B cell (primary cell): ENCODE data around the gene ADGRV1. TPM values are rescaled to one million over a fixed set of nuclear protein-coding genes. Genes with fewer than 3 reads are reported as not detected.

Experiments
- ATAC-seq: fragments of 200-7000 bp; cut with Tn5 transposase; one replicate; pipeline ENCODE4 v1.10.0; 2021; ENCODE audit warnings: low read depth, mild to moderate bottlenecking, moderate number of reproducible peaks, moderate library complexity
- CTCF ChIA-PET: fragments of 350-600 bp; sonication (Branson Sonifier 250); formaldehyde crosslinking; loops from one replicate; lab custom pipeline; 2021; ENCODE audit warnings: antibody characterized with exemption, inconsistent platforms; lab: Charles Lee
- POLR2A ChIA-PET: fragments of 350-600 bp; sonication (Branson Sonifier 250); formaldehyde crosslinking; loops from one replicate; lab custom pipeline; 2021; ENCODE audit warnings: antibody characterized with exemption; lab: Charles Lee
- DNase-seq: peaks from one replicate; pipeline ENCODE4 v3.0.0; 2013
- H2AFZ ChIP-seq: 2 replicates; pipeline ENCODE4 v1.6.1; 2012; ENCODE audit warnings: mild to moderate bottlenecking, low read depth, low read length; ENCODE audit not compliant: insufficient read depth, poor library complexity, severe bottlenecking
- H3K27ac ChIP-seq, 2 donors: 1 replicate in 1 of 2; 2 replicates in 1 of 2; pipeline ENCODE4 v1.5.1; 2012 to 2013; ENCODE audit warnings: low read length in 2 of 2, mild to moderate bottlenecking in 2 of 2, moderate library complexity in 1 of 2
- H3K27me3 ChIP-seq, 4 experiments: fragments of 200-600 bp in 1 of 4; sonication (generic) in 1 of 4; replicated peaks in 1 of 4; 1 replicate in 2 of 4; 2 replicates in 2 of 4; pipeline versions ENCODE4 v1.6.1 to v1.7.0; 2013 to 2016; ENCODE audit warnings: low read length in 3 of 4, mild to moderate bottlenecking in 2 of 4, mixed read lengths in 1 of 4, moderate library complexity in 1 of 4; ENCODE audit not compliant: insufficient read depth in 4 of 4, control insufficient read depth in 3 of 4; ENCODE audit errors: control extremely low read depth in 1 of 4
- H3K36me3 ChIP-seq, 2 experiments: replicated peaks in 1 of 2; 1 replicate in 1 of 2; 2 replicates in 1 of 2; pipeline versions ENCODE4 v1.6.1 to v1.7.1; 2013; ENCODE audit warnings: low read length in 1 of 2; ENCODE audit not compliant: insufficient read depth in 2 of 2, control insufficient read depth in 1 of 2; ENCODE audit errors: control extremely low read depth in 1 of 2, extremely low read depth in 1 of 2
- H3K4me1 ChIP-seq, 2 donors: fragments of 200-600 bp in 1 of 2; sonication (generic) in 1 of 2; 1 replicate in 1 of 2; 2 replicates in 1 of 2; pipeline versions ENCODE4 v1.5.1 to v1.6.1; 2013 to 2017; ENCODE audit warnings: low read length in 2 of 2; ENCODE audit not compliant: control insufficient read depth in 2 of 2, insufficient read depth in 2 of 2
- H3K4me2 ChIP-seq: replicated peaks from 2 replicates; pipeline ENCODE3; 2012; ENCODE audit warnings: mild to moderate bottlenecking, low read depth, low read length; ENCODE audit not compliant: poor library complexity, severe bottlenecking
- H3K4me3 ChIP-seq, 5 experiments: fragments of 200-600 bp in 1 of 5; sonication (generic) in 1 of 5; 1 replicate in 3 of 5; 2 replicates in 2 of 5; pipeline versions ENCODE4 v1.5.1 to v1.7.0; 2011 to 2016; ENCODE audit warnings: low read length in 4 of 5, mild to moderate bottlenecking in 4 of 5, low read depth in 2 of 5, control low read depth in 1 of 5, moderate library complexity in 1 of 5; ENCODE audit not compliant: insufficient read depth in 1 of 5; ENCODE audit errors: control extremely low read depth in 1 of 5, extremely low read depth in 1 of 5
- H3K79me2 ChIP-seq: fragments of 200-600 bp; sonication (generic); one replicate; pipeline ENCODE4 v1.6.0; 2016; ENCODE audit warnings: low read length; ENCODE audit not compliant: control insufficient read depth, insufficient read depth
- H3K9ac ChIP-seq: fragments of 200-600 bp; sonication (generic); 2 replicates; pipeline ENCODE4 v1.6.1; 2017; ENCODE audit warnings: mild to moderate bottlenecking, low read length, moderate library complexity
- H3K9me3 ChIP-seq, 3 donors: one replicate each; pipeline versions ENCODE4 v1.6.1 to v1.7.1; 2013; ENCODE audit warnings: low read length in 2 of 3; ENCODE audit not compliant: control insufficient read depth in 2 of 3, insufficient read depth in 1 of 3; ENCODE audit errors: control extremely low read depth in 1 of 3
- H4K20me1 ChIP-seq: 2 replicates; pipeline ENCODE4 v1.6.0; 2012; ENCODE audit warnings: mild to moderate bottlenecking, low read length; ENCODE audit not compliant: insufficient read depth, control insufficient read depth, poor library complexity, severe bottlenecking
- H3K27ac Mint-ChIP-seq: one replicate; pipeline ENCODE4 v1.8.0; 2021; ENCODE audit warnings: mixed read lengths
- H3K27me3 Mint-ChIP-seq: one replicate; pipeline ENCODE4 v1.8.0; 2021; ENCODE audit warnings: mixed read lengths
- H3K4me1 Mint-ChIP-seq: one replicate; pipeline ENCODE4 v1.8.0; 2021; ENCODE audit warnings: mixed read lengths
- H3K4me3 Mint-ChIP-seq: one replicate; pipeline ENCODE4 v1.8.0; 2021; ENCODE audit warnings: mixed read lengths
- H3K9me3 Mint-ChIP-seq: one replicate; pipeline ENCODE4 v1.8.0; 2022; ENCODE audit warnings: mixed read lengths; ENCODE audit not compliant: insufficient read depth
- CTCF ChIP-seq: fragments of 200-600 bp; IDR thresholded peaks from one replicate; pipeline ENCODE4 v1.8.0; 2022; ENCODE audit warnings: antibody characterized with exemption, mild to moderate bottlenecking
- EZH2 ChIP-seq: IDR thresholded peaks from 2 replicates; pipeline ENCODE4 v1.6.1; 2012; ENCODE audit warnings: borderline replicate concordance, low read depth, mild to moderate bottlenecking, moderate library complexity, low read length; ENCODE audit not compliant: insufficient read depth, poor library complexity, severe bottlenecking
- intact Hi-C: fragments of 100-400 bp; cut with micrococcal nuclease; formaldehyde crosslinking; loops from one replicate; pipeline ENCODE4 v1.10.0; 2022
- polyA plus RNA-seq: library from polyadenylated mRNA; depleted of rRNA; stranded (reverse); fragments of >200 nt; gene quantifications from 2 replicates; pipeline ENCODE4 v1.2.3, GENCODE V29; 2012
- total RNA-seq, 2 donors: library from RNA; stranded (reverse); fragments of 120-200 nt in 1 of 2; gene quantifications; 1 replicate in 1 of 2; 2 replicates in 1 of 2; pipeline versions ENCODE4 v1.2.3 to v1.2.4, GENCODE V29; 2013 to 2022

The ADGRV1 gene
- total and polyA plus RNA-seq, 2 donors (not counting 1 experiment from before 2014, with no cell fraction given), result 0.07 TPM; not detected in 1

- no peaks in the 10 kb centered on the region for H3K79me2 ChIP-seq
- H3K4me1 Mint-ChIP-seq, result no peaks in the 10 kb centered on the region
- H3K27me3 ChIP-seq, result no peaks in the 10 kb centered on the region
- no peak overlapping the region for H3K4me2 ChIP-seq
- ATAC-seq (no peak), DNase-seq (no peak)
- no peak overlapping the region for H3K4me3 ChIP-seq
- ChIA-PET POLR2A (no interaction called here), CTCF (interaction anchor here (1.1 kb wide), 1 partner anchor 15 kb away, joined by 5 read pairs; no protein-coding TSS in a partner anchor)
- H2AFZ ChIP-seq, result no peak overlapping the region
- H4K20me1 ChIP-seq, result no peaks in the 10 kb centered on the region
- H3K27me3 Mint-ChIP-seq, result no peaks in the 10 kb centered on the region
- no peaks in the 10 kb centered on the region for H3K4me1 ChIP-seq
- no peak overlapping the region for H3K27ac Mint-ChIP-seq
- H3K4me3 Mint-ChIP-seq, result no peak overlapping the region
- peaks cover 0 to 10% (median 0%) of the 10 kb centered on the region in 3 donors for H3K9me3 ChIP-seq
- H3K36me3 ChIP-seq, result no peaks in the 10 kb centered on the region
- H3K9ac ChIP-seq, result no peak overlapping the region
- intact Hi-C loops, result no loop called here
- H3K27ac ChIP-seq, result no peak overlapping the region
- no peak for TF ChIP-seq EZH2
- no peak for TF ChIP-seq CTCF
- peaks cover 3% of the 10 kb centered on the region for H3K9me3 Mint-ChIP-seq
These were observed 291.3 kb downstream of the ADGRV1 start for GRCh38 chr5:90849939-90850338.

- Mint-ChIP-seq H3K27me3 (no peaks in the 10 kb centered on the region), H3K27ac (no peak overlapping the region), H3K9me3 (no peaks in the 10 kb centered on the region), H3K4me3 (no peak overlapping the region), H3K4me1 (no peaks in the 10 kb centered on the region)
- Histone ChIP-seq H3K79me2 (no peaks in the 10 kb centered on the region), H3K4me3 (no peak overlapping the region), H2AFZ (no peak overlapping the region), H3K27me3 (no peaks in the 10 kb centered on the region), H3K4me1 (no peaks in the 10 kb centered on the region), H3K36me3 (no peaks in the 10 kb centered on the region), H3K9me3 (peaks cover 0 to 3% (median 0%) of the 10 kb centered on the region in 3 donors), H3K9ac (no peak overlapping the region), H3K4me2 (no peak overlapping the region), H4K20me1 (no peaks in the 10 kb centered on the region), H3K27ac (no peak overlapping the region)
- ATAC-seq (no peak), DNase-seq (no peak)
- intact Hi-C loops, result no loop called here
- CTCF ChIA-PET, result no interaction called here
- TF ChIP-seq EZH2 (no peak), CTCF (no peak)
- POLR2A ChIA-PET, result no interaction called here
These were observed 293.9 kb downstream of the ADGRV1 start for GRCh38 chr5:90852531-90852930.
